DOHH2 (cell line): ENCODE measurements around the gene FILIP1.

Source experiments
- H3F3A ChIP-seq: fragments of 200-600 bp; sonication (generic), shearing (Covaris generic); 2 replicates; pipeline ENCODE4 v1.6.0; 2016; ENCODE audit warnings: antibody characterized with exemption, mild to moderate bottlenecking; ENCODE audit not compliant: control insufficient read depth, insufficient read depth
- H3K27ac ChIP-seq: fragments of 200-600 bp; sonication (generic); 2 replicates; pipeline ENCODE4 v1.5.1; 2014; ENCODE audit warnings: low read depth, mild to moderate bottlenecking, low read length, moderate library complexity
- H3K27me3 ChIP-seq: fragments of 200-600 bp; sonication (generic); 2 replicates; pipeline ENCODE4 v1.6.1; 2014; ENCODE audit warnings: mild to moderate bottlenecking, low read length, mixed read lengths; ENCODE audit not compliant: control insufficient read depth
- H3K36me3 ChIP-seq: fragments of 200-600 bp; sonication (generic); 2 replicates; pipeline ENCODE4 v1.6.1; 2014; ENCODE audit warnings: mild to moderate bottlenecking, low read length, moderate library complexity, mixed read lengths; ENCODE audit not compliant: control insufficient read depth
- H3K4me1 ChIP-seq: fragments of 200-600 bp; sonication (generic); 2 replicates; pipeline ENCODE4 v1.6.1; 2014; ENCODE audit warnings: mild to moderate bottlenecking, low read length, mixed read lengths; ENCODE audit not compliant: control insufficient read depth
- H3K4me2 ChIP-seq: fragments of 200-600 bp; sonication (generic); 2 replicates; pipeline ENCODE4 v1.6.0; 2014; ENCODE audit warnings: mild to moderate bottlenecking, low read length, moderate library complexity
- H3K4me3 ChIP-seq: fragments of 200-600 bp; sonication (generic); 2 replicates; pipeline ENCODE4 v1.5.1; 2014; ENCODE audit warnings: mild to moderate bottlenecking, low read length, mixed read lengths
- H3K79me2 ChIP-seq: fragments of 200-600 bp; sonication (generic); 2 replicates; pipeline ENCODE4 v1.6.1; 2014; ENCODE audit warnings: mild to moderate bottlenecking, low read length, mixed read lengths; ENCODE audit not compliant: control insufficient read depth
- H3K9me2 ChIP-seq: fragments of 200-600 bp; sonication (generic); replicated peaks from 2 replicates; pipeline ENCODE4 v1.6.1; 2014; ENCODE audit warnings: mild to moderate bottlenecking, low read length, mixed read lengths; ENCODE audit not compliant: control insufficient read depth
- H3K9me3 ChIP-seq: fragments of 200-600 bp; sonication (generic); 2 replicates; pipeline ENCODE4 v1.6.1; 2014; ENCODE audit warnings: antibody characterized with exemption, low read length, mixed read lengths; ENCODE audit not compliant: control insufficient read depth, insufficient read depth
- H4K20me1 ChIP-seq: fragments of 200-600 bp; sonication (generic); 2 replicates; pipeline ENCODE4 v1.6.0; 2014; ENCODE audit warnings: low read depth, mild to moderate bottlenecking, antibody characterized with exemption, low read length, moderate library complexity; ENCODE audit not compliant: control insufficient read depth, insufficient read depth
- EZH2phosphoT487 ChIP-seq: fragments of 200-600 bp; sonication (generic); IDR thresholded peaks from 2 replicates; pipeline ENCODE4 v1.6.1; 2017; ENCODE audit warnings: borderline replicate concordance, mild to moderate bottlenecking, antibody characterized with exemption, low read length, moderate library complexity, mixed read lengths
- TF ChIP-seq, protein P1 (sequence below): fragments of 200-600 bp; sonication (generic); IDR thresholded peaks from one replicate; pipeline ENCODE4 v1.5.1; 2014; ENCODE audit warnings: antibody characterized with exemption, mild to moderate bottlenecking, low read depth, low read length; ENCODE audit not compliant: poor library complexity, severe bottlenecking

FILIP1 gene

DNA sequence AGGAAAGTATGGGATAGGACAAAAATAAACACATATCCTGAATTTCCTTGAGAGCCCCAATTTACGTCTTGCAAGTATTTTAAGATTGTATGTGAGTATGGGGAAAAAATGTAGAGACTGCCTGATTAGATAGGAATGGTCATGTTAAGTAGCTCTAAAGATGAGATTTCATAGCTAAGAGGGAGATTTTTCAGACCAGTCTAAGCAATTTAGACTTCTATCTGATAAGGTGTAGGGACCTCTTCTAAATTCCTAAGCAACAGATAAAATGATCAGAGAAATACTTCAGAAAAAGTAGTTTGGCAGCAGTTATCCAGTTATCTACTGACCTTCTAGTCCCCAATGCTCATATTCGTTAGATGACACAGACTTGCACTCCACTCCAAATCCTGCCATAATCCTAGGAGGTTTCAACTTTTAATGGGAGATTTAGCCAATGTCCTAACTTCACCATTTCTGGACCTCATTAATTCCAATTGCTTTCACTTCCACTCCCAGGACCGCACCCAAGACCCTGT, 90.0 kb downstream of the FILIP1 start:
- H3K27ac ChIP-seq, result no peak overlapping the region
- H3K79me2 ChIP-seq, result no peaks in the 10 kb centered on the region
- no peaks in the 10 kb centered on the region for H3K9me2 ChIP-seq
- no peaks in the 10 kb centered on the region for H3K4me1 ChIP-seq
- no peaks in the 10 kb centered on the region for H3K27me3 ChIP-seq
- H3K36me3 ChIP-seq, result no peaks in the 10 kb centered on the region
- H3K9me3 ChIP-seq, result no peaks in the 10 kb centered on the region
- H3K4me2 ChIP-seq, result no peak overlapping the region
- no peaks in the 10 kb centered on the region for H3F3A ChIP-seq
- TF ChIP-seq, protein P1, sequence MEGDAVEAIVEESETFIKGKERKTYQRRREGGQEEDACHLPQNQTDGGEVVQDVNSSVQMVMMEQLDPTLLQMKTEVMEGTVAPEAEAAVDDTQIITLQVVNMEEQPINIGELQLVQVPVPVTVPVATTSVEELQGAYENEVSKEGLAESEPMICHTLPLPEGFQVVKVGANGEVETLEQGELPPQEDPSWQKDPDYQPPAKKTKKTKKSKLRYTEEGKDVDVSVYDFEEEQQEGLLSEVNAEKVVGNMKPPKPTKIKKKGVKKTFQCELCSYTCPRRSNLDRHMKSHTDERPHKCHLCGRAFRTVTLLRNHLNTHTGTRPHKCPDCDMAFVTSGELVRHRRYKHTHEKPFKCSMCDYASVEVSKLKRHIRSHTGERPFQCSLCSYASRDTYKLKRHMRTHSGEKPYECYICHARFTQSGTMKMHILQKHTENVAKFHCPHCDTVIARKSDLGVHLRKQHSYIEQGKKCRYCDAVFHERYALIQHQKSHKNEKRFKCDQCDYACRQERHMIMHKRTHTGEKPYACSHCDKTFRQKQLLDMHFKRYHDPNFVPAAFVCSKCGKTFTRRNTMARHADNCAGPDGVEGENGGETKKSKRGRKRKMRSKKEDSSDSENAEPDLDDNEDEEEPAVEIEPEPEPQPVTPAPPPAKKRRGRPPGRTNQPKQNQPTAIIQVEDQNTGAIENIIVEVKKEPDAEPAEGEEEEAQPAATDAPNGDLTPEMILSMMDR, result no peak
- H4K20me1 ChIP-seq, result no peaks in the 10 kb centered on the region
- no peak overlapping the region for H3K4me3 ChIP-seq

GRCh38 chr6:75402296-75402695, 91.3 kb downstream of the FILIP1 start:
- Histone ChIP-seq H3K4me3 (no peak overlapping the region), H3K9me3 (no peaks in the 10 kb centered on the region), H3K9me2 (no peaks in the 10 kb centered on the region), H3K27me3 (no peaks in the 10 kb centered on the region), H3K4me2 (no peak overlapping the region), H3K4me1 (no peaks in the 10 kb centered on the region), H3K27ac (no peak overlapping the region), H3F3A (no peaks in the 10 kb centered on the region), H3K79me2 (no peaks in the 10 kb centered on the region), H4K20me1 (no peaks in the 10 kb centered on the region), H3K36me3 (no peaks in the 10 kb centered on the region)
- TF ChIP-seq EZH2phosphoT487, result no peak
- TF ChIP-seq, protein P1, result no peak

DNA sequence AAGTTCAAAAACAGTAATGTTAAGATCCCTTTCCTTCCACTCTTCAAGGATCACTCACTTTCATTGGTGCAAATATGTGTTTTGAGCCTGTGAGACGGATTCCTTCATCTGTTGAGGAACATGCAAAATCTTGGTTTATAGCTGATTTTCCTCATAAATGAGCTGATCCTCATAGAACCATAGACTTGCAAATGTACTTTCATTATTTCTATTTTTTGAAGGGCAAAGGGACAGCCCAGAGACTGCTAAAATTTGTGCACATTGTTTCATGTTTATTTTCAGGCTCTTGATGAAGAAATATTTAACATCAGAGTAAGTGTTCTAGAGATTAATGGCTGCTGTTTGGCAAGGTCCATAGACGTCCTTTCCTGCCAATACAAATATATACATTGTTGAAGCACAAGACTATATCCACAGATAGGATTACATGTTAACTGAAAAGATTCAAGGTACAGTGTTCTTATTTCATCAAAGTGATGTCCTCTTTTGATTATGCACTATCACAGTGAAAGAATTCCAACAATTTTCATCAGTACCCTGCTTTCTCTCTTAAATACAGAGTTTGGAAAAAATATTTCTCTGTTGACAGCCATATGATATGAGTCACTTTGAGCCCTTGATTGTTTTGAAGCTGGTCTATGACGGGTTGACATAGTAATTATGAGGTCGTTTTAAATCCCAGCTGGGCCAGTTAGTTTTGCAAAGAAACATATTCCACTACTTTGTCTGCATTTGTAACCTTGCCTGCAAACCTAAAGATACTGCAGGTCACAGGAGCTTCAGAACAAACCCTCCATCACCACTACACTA, 95.7 kb downstream of the FILIP1 start:
- no peaks in the 10 kb centered on the region for H3F3A ChIP-seq

More for the DNA sequence above, 95.7 kb downstream of the FILIP1 start:
- Histone ChIP-seq H3K4me1 (no peaks in the 10 kb centered on the region), H3K36me3 (no peaks in the 10 kb centered on the region), H3K27ac (no peak overlapping the region), H3K9me3 (no peaks in the 10 kb centered on the region), H3K79me2 (no peaks in the 10 kb centered on the region), H4K20me1 (no peaks in the 10 kb centered on the region), H3K9me2 (no peaks in the 10 kb centered on the region), H3K4me3 (no peak overlapping the region), H3K4me2 (no peak overlapping the region), H3K27me3 (no peaks in the 10 kb centered on the region)
- TF ChIP-seq EZH2phosphoT487, result no peak
- TF ChIP-seq, protein P1, result no peak
